Breast epithelium (tissue), 4 donors: Measurements from ENCODE around the gene MPST. TPM values are rescaled to one million over a fixed set of nuclear protein-coding genes. Genes with fewer than 3 reads are reported as not detected.

Experiments
- DNase-seq, 2 donors: peaks; one replicate each; pipeline ENCODE4 v3.0.0-alpha.2; 2019; ENCODE audit warnings: low spot score in 2 of 2
- H3K27ac ChIP-seq, 2 donors: fragments of 200-600 bp; sonication (generic) in 1 of 2; one replicate each; pipeline ENCODE4 v1.5.1; 2016 to 2019; ENCODE audit warnings: mild to moderate bottlenecking in 1 of 2
- H3K27me3 ChIP-seq, 2 donors: fragments of 200-600 bp; sonication (generic) in 1 of 2; one replicate each; pipeline versions ENCODE4 v1.5.1 to v1.6.0; 2017 to 2019; ENCODE audit warnings: control low read depth in 1 of 2, mild to moderate bottlenecking in 1 of 2
- H3K36me3 ChIP-seq: fragments of 200-600 bp; one replicate; pipeline ENCODE4 v1.5.1; 2019
- H3K4me1 ChIP-seq, 2 donors: fragments of 200-600 bp; sonication (generic); one replicate each; pipeline ENCODE4 v1.5.1; 2016 to 2019; ENCODE audit warnings: control low read depth in 1 of 2
- H3K4me3 ChIP-seq, 3 donors: fragments of 200-600 bp; sonication (generic); 1 replicate in 2 of 3; 2 replicates in 1 of 3; pipeline ENCODE4 v1.5.1; 2016 to 2019; ENCODE audit warnings: mild to moderate bottlenecking in 3 of 3, moderate library complexity in 2 of 3
- H3K9me3 ChIP-seq, 2 donors: fragments of 200-600 bp; sonication (generic) in 1 of 2; one replicate each; pipeline ENCODE4 v1.5.1; 2016 to 2019; ENCODE audit warnings: control low read depth in 1 of 2
- CTCF ChIP-seq, 3 donors: fragments of 450-650 bp; IDR thresholded peaks; one replicate each; pipeline ENCODE4 v1.5.1; 2016 to 2017; ENCODE audit warnings: antibody characterized with exemption in 3 of 3, mild to moderate bottlenecking in 3 of 3, moderate library complexity in 3 of 3
- POLR2A ChIP-seq: fragments of 450-650 bp; IDR thresholded peaks from one replicate; pipeline ENCODE4 v1.6.1; 2016; ENCODE audit warnings: antibody characterized with exemption, mild to moderate bottlenecking, moderate library complexity
- POLR2AphosphoS5 ChIP-seq, 3 donors: sonication (generic); formaldehyde crosslinking; IDR thresholded peaks; one replicate each; pipeline ENCODE4 v1.6.1; 2017; ENCODE audit warnings: antibody characterized with exemption in 3 of 3
- intact Hi-C: fragments of 100-400 bp; cut with DNase I; formaldehyde crosslinking; loops from one replicate; pipeline ENCODE4 v1.15.1; 2023; ENCODE audit warnings: low total_unique reads
- total RNA-seq, 3 donors: library from RNA; depleted of rRNA; stranded (reverse); fragments of >200 nt; gene quantifications; one replicate each; pipeline ENCODE4 v1.1.0, GENCODE V29; 2016

MPST gene
- total RNA-seq, 3 donors from 2014 or later, result 72.0 to 175 (median 113) TPM

- intact Hi-C loops, result no loop called here
- H3K4me3 ChIP-seq, result no peak overlapping the region
- no peak overlapping the region for H3K27ac ChIP-seq
- peaks cover 2 to 28% of the 10 kb centered on the region in 2 donors for H3K27me3 ChIP-seq
- no peaks in the 10 kb centered on the region for H3K36me3 ChIP-seq
- TF ChIP-seq CTCF (IDR thresholded peaks at IDR 0.05) (no peak), POLR2AphosphoS5 (IDR thresholded peaks at IDR 0.05) (no peak), POLR2A (no peak)
- no peaks in the 10 kb centered on the region for H3K4me1 ChIP-seq
- DNase-seq, result no peak
- no peaks in the 10 kb centered on the region for H3K9me3 ChIP-seq
These were observed 45.6 kb downstream of the MPST start for GRCh38 chr22:37065180-37065579.

GRCh38 chr22:37065961-37066360, 46.4 kb downstream of the MPST start:
- intact Hi-C loops, result no loop called here
- Histone ChIP-seq H3K27me3 (peaks cover 2 to 36% of the 10 kb centered on the region in 2 donors), H3K27ac (no peak overlapping the region), H3K4me3 (no peak overlapping the region), H3K9me3 (no peaks in the 10 kb centered on the region), H3K4me1 (no peaks in the 10 kb centered on the region), H3K36me3 (no peaks in the 10 kb centered on the region)
- DNase-seq, result no peak
- no peak for TF ChIP-seq POLR2A
- no peak for TF ChIP-seq CTCF (IDR thresholded peaks at IDR 0.05)
- TF ChIP-seq POLR2AphosphoS5 (IDR thresholded peaks at IDR 0.05), result no peak

- intact Hi-C loops, result no loop called here
- no peak for DNase-seq
- Histone ChIP-seq H3K27ac (no peak overlapping the region), H3K4me1 (no peaks in the 10 kb centered on the region), H3K36me3 (no peaks in the 10 kb centered on the region), H3K4me3 (no peak overlapping the region), H3K9me3 (no peaks in the 10 kb centered on the region), H3K27me3 (peaks cover 2 to 42% of the 10 kb centered on the region in 2 donors)
- TF ChIP-seq CTCF (IDR thresholded peaks at IDR 0.05) (no peak), POLR2AphosphoS5 (IDR thresholded peaks at IDR 0.05) (no peak), POLR2A (no peak)
These were observed 47.9 kb downstream of the MPST start for GRCh38 chr22:37067428-37067827.

- intact Hi-C loops, result loop anchor here (1.0 kb wide), 1 partner anchor 40 kb away; no protein-coding TSS in a partner anchor
- Histone ChIP-seq H3K27ac (no peak overlapping the region), H3K4me3 (no peak overlapping the region), H3K9me3 (no peaks in the 10 kb centered on the region), H3K27me3 (peaks cover 2 to 43% of the 10 kb centered on the region in 2 donors), H3K4me1 (no peaks in the 10 kb centered on the region), H3K36me3 (no peaks in the 10 kb centered on the region)
- TF ChIP-seq CTCF (IDR thresholded peaks at IDR 0.05), result no peak
- no peak for TF ChIP-seq POLR2AphosphoS5 (IDR thresholded peaks at IDR 0.05)
- TF ChIP-seq POLR2A, result no peak
- DNase-seq, result no peak
These were observed 49.3 kb downstream of the MPST start for GRCh38 chr22:37068859-37069258.

GRCh38 chr22:37069319-37069718, 49.8 kb downstream of the MPST start:
- H3K27ac ChIP-seq, result no peak overlapping the region
- no peaks in the 10 kb centered on the region for H3K4me1 ChIP-seq
- no peaks in the 10 kb centered on the region for H3K9me3 ChIP-seq
- H3K4me3 ChIP-seq, result no peak overlapping the region
- H3K36me3 ChIP-seq, result no peaks in the 10 kb centered on the region
- no peak for DNase-seq
- intact Hi-C loops, result loop anchor here (1.0 kb wide), 1 partner anchor 40 kb away; no protein-coding TSS in a partner anchor
- peaks cover 2 to 48% of the 10 kb centered on the region in 2 donors for H3K27me3 ChIP-seq
- TF ChIP-seq POLR2A (no peak), CTCF (IDR thresholded peaks at IDR 0.05) (no peak), POLR2AphosphoS5 (IDR thresholded peaks at IDR 0.05) (no peak)
